ENCODE data around the gene ASPRV1.
A peak's percentile ranks its signal among the peaks of the same experiment; 100 is the strongest.

The ASPRV1 gene

DNA sequence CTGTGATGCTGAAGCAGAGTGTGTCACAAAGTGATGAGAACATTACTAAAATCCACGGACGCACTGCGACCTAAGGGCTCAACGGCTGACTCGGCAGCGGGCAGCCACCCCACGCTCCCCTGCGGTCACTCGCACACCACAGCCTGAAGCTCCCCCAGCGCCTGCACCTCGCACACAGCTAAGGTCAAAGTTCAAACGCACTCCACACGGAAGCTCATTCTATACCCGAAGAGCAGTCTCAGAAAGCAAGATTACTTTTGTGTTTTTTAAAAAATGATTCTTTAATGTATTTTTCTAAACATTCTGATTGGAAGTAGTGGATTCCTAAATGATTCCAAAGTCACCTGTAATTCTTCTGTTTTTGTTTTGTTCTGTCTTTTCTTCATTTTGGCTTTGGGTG, 21.7 kb downstream of the ASPRV1 start:
- DNase-seq (ENCODE audit: low read depth), result no peak

- DNase-seq (ENCODE audit: low read depth), result no peak
Observed at GRCh38 chr2:69937968-69938367, 23.5 kb downstream of the ASPRV1 start.

DNA sequence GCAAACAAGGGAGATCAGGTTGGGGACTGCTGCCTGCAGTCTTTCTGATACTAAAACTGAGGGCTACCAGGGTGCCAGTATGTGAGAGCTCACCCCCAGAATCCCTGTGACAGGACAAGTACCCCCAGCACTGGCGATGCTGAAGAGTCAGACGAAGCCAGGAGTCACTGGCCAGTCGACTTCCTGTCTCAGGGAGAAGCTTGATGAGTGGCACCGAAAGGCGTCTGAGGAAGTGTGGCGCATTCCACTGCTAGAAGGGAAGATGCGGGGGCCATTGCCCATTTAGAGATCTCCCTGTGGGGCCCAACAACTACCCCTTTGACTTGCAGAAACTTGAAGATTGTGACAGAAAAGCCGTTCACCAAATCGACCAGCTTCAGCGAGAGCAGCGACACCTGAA, 24.5 kb downstream of the ASPRV1 start:
- DNase-seq (ENCODE audit: low read depth), result peak; percentile 59

- DNase-seq (ENCODE audit: low read depth), result no peak
Observed at GRCh38 chr2:69935011-69935410, 26.4 kb downstream of the ASPRV1 start.

GRCh38 chr2:69934614-69934908, 26.9 kb downstream of the ASPRV1 start:
- DNase-seq (ENCODE audit: low read depth), result no peak

GRCh38 chr2:69933839-69934613, 27.4 kb downstream of the ASPRV1 start:
- peak; percentile 89 for DNase-seq (ENCODE audit: low read depth)

DNA sequence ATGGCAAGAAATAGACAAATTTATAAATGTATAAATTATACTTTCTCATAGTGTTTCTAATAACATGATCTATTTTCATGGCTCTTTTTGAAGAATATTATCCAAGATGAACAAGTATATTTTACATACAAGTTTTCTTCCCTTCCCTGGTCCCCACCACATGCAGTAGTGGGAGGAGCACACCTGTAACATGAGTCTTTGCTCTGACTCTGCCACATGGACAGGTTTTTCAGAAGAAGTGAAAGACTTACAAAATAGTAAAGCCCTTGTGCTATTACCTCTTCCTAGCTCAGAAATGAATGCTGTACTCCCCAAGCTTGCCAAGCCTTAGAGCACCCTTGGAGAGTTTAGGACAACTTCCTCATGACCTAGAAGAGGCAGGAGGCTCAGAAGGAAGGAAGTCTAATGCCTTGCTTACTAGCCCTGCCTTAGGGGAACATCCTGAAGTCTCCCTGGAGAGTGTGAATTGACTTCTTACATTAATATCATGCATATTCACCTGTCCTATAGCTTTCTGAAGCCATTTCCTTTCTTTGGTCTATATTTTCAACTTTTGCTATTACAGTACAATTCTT, 28.1 kb downstream of the ASPRV1 start:
- no peak for DNase-seq (ENCODE audit: low read depth)

- no peak for DNase-seq (ENCODE audit: low read depth)
Observed at GRCh38 chr2:69932596-69932922, 28.9 kb downstream of the ASPRV1 start.

DNA sequence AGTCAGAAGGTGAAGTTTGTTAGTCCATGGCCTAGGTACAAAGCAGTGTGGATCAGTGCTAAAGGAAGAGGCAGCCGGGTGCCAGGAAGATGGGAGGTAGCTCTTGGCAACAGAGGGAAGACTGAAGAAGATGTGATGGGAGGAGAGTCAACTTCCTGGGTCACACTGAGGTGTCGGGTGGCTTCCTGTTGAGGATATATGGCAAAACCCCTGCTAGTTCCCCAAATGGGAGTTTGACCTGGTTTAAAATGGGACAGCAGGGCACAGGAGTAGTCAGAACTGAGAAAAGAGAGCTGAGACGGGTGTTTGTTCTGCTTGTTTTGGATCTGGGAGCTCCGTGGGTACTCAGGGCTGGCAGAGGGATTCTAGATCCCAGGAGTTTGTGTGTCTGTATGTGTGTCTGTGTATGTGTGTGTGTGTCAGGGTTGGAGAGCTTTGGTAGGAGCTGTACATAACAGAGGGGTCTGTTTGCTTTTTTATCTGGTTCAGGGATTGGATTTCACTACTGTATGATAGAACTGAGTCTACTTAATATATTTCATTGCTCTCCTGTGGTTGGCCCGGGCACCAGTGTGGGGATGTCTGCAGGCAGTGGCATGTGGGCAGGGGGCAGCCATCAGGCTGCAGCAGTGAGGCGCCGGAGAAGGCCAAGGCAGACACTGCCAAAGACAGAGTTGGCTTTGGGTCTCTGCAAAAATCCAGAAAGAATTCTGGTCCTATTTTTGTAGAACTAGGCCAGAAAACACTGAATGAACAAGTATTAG, 29.4 kb downstream of the ASPRV1 start:
- no peak for DNase-seq (ENCODE audit: low read depth)

GRCh38 chr2:69926849-69927515, 34.4 kb downstream of the ASPRV1 start:
- DNase-seq (ENCODE audit: low read depth), result peak; percentile 39

- no peak for DNase-seq (ENCODE audit: low read depth)
Observed at GRCh38 chr2:69923116-69923515, 38.3 kb downstream of the ASPRV1 start.

DNA sequence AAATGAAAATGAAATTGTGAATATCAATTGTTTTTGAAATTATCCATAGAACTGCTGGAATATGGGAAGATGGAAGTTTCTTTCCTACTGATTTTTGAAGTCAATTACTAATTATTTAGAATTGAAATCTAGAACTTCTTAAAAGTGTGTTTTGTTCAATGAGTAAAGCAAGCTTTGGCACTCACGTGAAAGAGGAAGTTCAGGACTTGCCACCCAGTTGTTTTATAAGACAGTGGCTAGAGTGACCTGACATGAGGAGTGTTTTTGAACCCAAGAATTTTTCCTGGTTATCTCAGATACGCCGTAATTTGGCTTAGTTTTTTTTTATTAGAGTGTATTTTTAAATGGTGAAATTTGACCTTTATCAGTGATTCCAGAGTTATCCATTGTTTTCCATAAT, 43.0 kb downstream of the ASPRV1 start:
- no peak for DNase-seq (ENCODE audit: low read depth)

DNA sequence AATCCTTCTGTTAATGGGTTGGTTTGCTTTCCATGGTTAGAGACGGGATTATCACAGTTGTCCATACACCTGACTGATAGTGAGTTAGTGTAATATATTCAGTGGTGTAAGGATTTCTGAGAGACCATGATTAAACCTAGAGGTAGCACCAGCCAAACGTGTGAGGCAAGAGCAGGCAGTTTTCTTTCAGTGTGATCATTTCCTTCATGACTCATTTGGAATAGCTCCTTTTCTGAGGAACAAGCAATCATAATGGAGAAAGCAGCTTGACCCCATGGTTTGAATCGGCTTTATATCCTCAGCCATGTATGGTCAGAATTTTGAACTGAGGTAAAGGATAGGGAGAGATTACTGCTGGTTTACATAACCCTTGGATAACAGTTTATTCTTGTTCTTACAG, 43.6 kb downstream of the ASPRV1 start:
- DNase-seq (ENCODE audit: low read depth), result peak; percentile 85

- no peak for DNase-seq (ENCODE audit: low read depth)
Observed at GRCh38 chr2:69916106-69916505, 45.3 kb downstream of the ASPRV1 start.

DNA sequence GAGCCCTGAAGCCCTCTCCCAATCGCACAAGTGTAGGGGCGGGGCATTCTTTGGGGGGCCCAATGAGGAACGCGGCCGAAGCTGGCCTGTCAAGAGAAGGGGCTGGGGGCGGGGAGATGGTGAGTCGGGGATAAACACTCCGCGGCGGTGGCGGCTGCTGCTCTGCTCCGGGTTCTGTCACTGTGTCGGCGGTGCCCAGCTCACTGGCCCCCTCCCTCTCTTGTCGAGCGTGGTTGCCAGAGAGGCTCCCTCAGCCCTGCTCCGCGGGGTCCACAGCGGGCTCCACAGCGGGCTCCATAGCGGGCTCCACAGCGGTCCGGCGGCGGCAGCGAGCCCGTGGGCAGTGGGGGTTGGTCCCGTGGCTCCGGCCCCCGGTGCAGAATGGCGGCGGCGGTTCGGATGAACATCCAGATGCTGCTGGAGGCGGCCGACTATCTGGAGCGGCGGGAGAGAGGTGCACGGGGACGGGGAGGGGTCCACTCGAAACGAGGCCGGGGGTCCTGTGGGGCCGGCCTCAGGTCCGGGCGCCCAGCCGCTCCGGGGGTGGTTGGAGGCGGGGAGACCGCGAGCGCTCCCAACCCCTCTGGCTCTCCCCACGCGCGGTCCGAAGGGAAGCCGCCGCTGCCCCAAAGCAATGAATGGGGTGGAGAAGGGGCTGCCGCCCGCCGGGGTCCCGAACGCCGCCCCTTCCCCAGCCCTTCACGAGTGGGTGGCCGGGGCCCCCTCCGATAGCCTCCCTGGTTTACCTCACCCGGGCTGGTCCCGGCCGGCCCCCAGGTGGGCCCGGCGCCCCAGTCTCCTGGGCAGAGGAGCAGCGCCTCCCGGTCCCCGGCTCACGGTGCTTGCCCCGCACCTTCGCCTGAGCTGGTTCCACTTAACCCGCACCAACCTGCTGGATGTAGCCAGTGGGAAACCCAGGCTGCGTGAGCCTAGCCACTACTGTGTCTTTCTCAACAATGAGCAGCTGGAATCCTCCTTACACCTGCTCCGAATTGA, 46.2 kb downstream of the ASPRV1 start, which contains the start of gene MXD1:
TSS of gene MXD1 (plus strand) at position 160 of the 996 bp plus-strand sequence. CDS start at position 382, 222 bp downstream.
- DNase-seq (ENCODE audit: low read depth), result peak; percentile 11

DNA sequence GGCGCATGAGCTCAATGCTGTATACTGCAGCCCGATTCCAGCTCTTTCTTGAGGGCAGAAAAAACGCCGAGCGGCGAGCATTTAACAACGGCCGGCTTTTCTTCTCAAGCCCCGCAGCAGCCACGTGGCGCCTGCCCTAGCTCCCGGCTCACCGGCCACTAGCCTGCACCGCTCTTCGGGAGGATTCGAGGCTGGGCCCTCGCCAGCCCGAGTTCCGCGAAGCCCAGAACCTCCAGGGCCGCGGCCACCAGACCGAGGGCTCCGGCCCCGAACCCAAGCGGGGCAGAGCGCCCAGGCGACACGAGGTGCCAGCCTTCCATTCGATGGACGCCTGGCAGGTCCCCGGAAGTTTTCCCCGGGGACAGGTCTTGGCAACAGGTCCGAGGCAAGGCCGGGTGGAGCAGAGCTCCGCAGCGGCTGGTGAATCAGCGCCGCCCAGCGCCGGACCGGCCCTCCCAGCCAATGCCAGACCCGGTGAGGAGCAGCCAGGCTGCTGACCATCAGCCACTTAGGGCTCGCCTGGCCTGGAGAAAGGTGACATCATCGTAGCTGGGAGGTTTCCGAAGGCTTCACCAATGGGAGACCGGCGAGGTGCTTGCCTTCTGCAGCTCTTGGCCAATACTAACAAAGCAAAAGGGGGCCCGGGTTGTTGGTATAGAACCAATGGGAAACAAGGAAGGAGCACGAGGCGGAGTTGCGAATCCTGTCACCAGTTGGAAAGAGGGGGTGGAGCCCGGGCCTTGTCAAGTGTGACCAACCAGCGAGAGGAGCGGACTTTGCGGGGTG, 47.1 kb downstream of the ASPRV1 start:
- peak; percentile 100 for DNase-seq (ENCODE audit: low read depth)

- DNase-seq (ENCODE audit: low read depth), result peak; percentile 75
Observed at GRCh38 chr2:69911985-69912563, 49.4 kb downstream of the ASPRV1 start.

Measured in EH (cell line).